SK-N-SH (cell line): ENCODE results near the gene NUMA1. TPM values are rescaled to one million over a fixed set of nuclear protein-coding genes. Genes with fewer than 3 reads are reported as not detected.

Experiments
- CTCF ChIA-PET: fragments of 300-600, 350-600 bp; formaldehyde crosslinking; extraction: SDS; loops from one replicate; lab custom pipeline; 2021; lab: Yijun Ruan, JAX
- POLR2A ChIA-PET: fragments of 350-600 bp; sonication (Branson Sonifier 250); formaldehyde crosslinking; extraction: SDS; loops from one replicate; lab custom pipeline; 2020; ENCODE audit warnings: antibody characterized with exemption, inconsistent platforms; lab: Yijun Ruan, JAX
- DNase-seq: peaks from one replicate; pipeline ENCODE4 v3.0.0; 2012
- H2AFZ ChIP-seq: fragments of 200-600 bp; sonication (generic); 2 replicates; pipeline ENCODE4 v1.8.1; 2016; ENCODE audit warnings: antibody characterized with exemption, mild to moderate bottlenecking, low read depth
- H3F3A ChIP-seq: fragments of 200-600 bp; sonication (generic); replicated peaks from 2 replicates; pipeline ENCODE3; 2016; ENCODE audit warnings: antibody characterized with exemption, mild to moderate bottlenecking; ENCODE audit not compliant: insufficient read depth
- H3K27ac ChIP-seq, 2 experiments: fragments of 200-500 bp in 1 of 2; fragments of 200-600 bp in 1 of 2; sonication (Bioruptor generic) in 1 of 2; sonication (generic), shearing (Covaris generic) in 1 of 2; 2 replicates each; pipeline versions ENCODE4 v1.5.1 to v1.6.1; 2014 to 2016; ENCODE audit warnings: low read depth in 2 of 2, inconsistent platforms in 1 of 2, low read length in 1 of 2, mild to moderate bottlenecking in 1 of 2, mixed read lengths in 1 of 2
- H3K27me3 ChIP-seq: fragments of 200-600 bp; sonication (generic), shearing (Covaris generic); 2 replicates; pipeline ENCODE4 v1.6.1; 2016; ENCODE audit warnings: mixed run types; ENCODE audit not compliant: insufficient read depth
- H3K36me3 ChIP-seq, 2 experiments: fragments of 200-500 bp in 1 of 2; fragments of 200-600 bp in 1 of 2; sonication (Bioruptor generic) in 1 of 2; sonication (generic) in 1 of 2; replicated peaks in 1 of 2; 2 replicates each; pipeline versions ENCODE3 to v1.5.1; 2014 to 2016; ENCODE audit warnings: low read length in 1 of 2, mild to moderate bottlenecking in 1 of 2; ENCODE audit not compliant: insufficient read depth in 2 of 2, control insufficient read depth in 1 of 2
- H3K4me1 ChIP-seq, 2 experiments: fragments of 200-500 bp in 1 of 2; fragments of 200-600 bp in 1 of 2; sonication (Bioruptor generic) in 1 of 2; sonication (generic), shearing (Covaris generic) in 1 of 2; 2 replicates each; pipeline versions ENCODE4 v1.5.1 to v1.6.1; 2014 to 2016; ENCODE audit warnings: low read depth in 1 of 2, low read length in 1 of 2, mixed run types in 1 of 2; ENCODE audit not compliant: insufficient read depth in 2 of 2, control insufficient read depth in 1 of 2
- H3K4me2 ChIP-seq: fragments of 200-600 bp; sonication (generic), shearing (Covaris generic); 2 replicates; pipeline ENCODE4 v1.6.1; 2017; ENCODE audit warnings: mixed run types
- H3K4me3 ChIP-seq, 2 experiments: fragments of 200-500 bp in 1 of 2; fragments of 200-600 bp in 1 of 2; sonication (Bioruptor generic) in 1 of 2; sonication (generic), shearing (Covaris generic) in 1 of 2; 2 replicates each; pipeline versions ENCODE4 v1.5.1 to v1.8.1; 2014 to 2016; ENCODE audit warnings: low read depth in 2 of 2, inconsistent platforms in 1 of 2, low read length in 1 of 2, mild to moderate bottlenecking in 1 of 2, mixed read lengths in 1 of 2, moderate library complexity in 1 of 2
- H3K79me2 ChIP-seq: fragments of 200-600 bp; sonication (generic); 2 replicates; pipeline ENCODE4 v1.8.1; 2017; ENCODE audit warnings: mild to moderate bottlenecking; ENCODE audit not compliant: insufficient read depth
- H3K9ac ChIP-seq: fragments of 200-600 bp; sonication (generic); 2 replicates; pipeline ENCODE4 v1.6.1; 2017; ENCODE audit warnings: mixed run types
- H3K9me2 ChIP-seq: fragments of 200-600 bp; sonication (generic); 2 replicates; pipeline ENCODE4 v1.6.1; 2017; ENCODE audit warnings: mixed run types
- H3K9me3 ChIP-seq: fragments of 200-600 bp; sonication (generic); 2 replicates; pipeline ENCODE4 v1.6.1; 2017; ENCODE audit warnings: mixed run types, mild to moderate bottlenecking, moderate library complexity
- H4K20me1 ChIP-seq: fragments of 200-600 bp; sonication (generic); 2 replicates; pipeline ENCODE4 v1.6.1; 2017; ENCODE audit warnings: mild to moderate bottlenecking, mixed run types; ENCODE audit not compliant: insufficient read depth
- CHD2 ChIP-seq: fragments of 150-350 bp; IDR thresholded peaks from 2 replicates; pipeline ENCODE4 v1.6.1; 2018; ENCODE audit warnings: low read length; ENCODE audit not compliant: partially characterized antibody
- ELF1 ChIP-seq: IDR thresholded peaks from 2 replicates; pipeline ENCODE4 v1.4.0; 2012
- EZH2phosphoT487 ChIP-seq: fragments of 200-600 bp; sonication (generic); IDR thresholded peaks from 2 replicates; pipeline ENCODE4 v1.6.1; 2017; ENCODE audit warnings: low read depth, mixed run types, mild to moderate bottlenecking, antibody characterized with exemption, moderate library complexity, borderline replicate concordance
- GABPA ChIP-seq: IDR thresholded peaks from 2 replicates; pipeline ENCODE4 v1.4.0; 2012; ENCODE audit warnings: low read depth, mild to moderate bottlenecking
- GATA2 ChIP-seq: sonication (generic); formaldehyde crosslinking; IDR thresholded peaks from 2 replicates; pipeline ENCODE4 v1.5.0; 2020; ENCODE audit warnings: mild to moderate bottlenecking, missing genetic modification reagents
- JUND ChIP-seq: IDR thresholded peaks from 2 replicates; pipeline ENCODE4 v1.4.0; 2012
- MEF2A ChIP-seq: IDR thresholded peaks from 2 replicates; pipeline ENCODE4 v1.4.0; 2012; ENCODE audit warnings: low read depth, borderline replicate concordance
- NRF1 ChIP-seq: IDR thresholded peaks from 2 replicates; pipeline ENCODE4 v1.6.1; 2012; ENCODE audit warnings: low read depth, mild to moderate bottlenecking, low read length
- POLR2AphosphoS5 ChIP-seq: IDR thresholded peaks from 2 replicates; pipeline ENCODE4 v1.6.1; 2012; ENCODE audit warnings: low read depth, low read length
- RXRA ChIP-seq: IDR thresholded peaks from 2 replicates; pipeline ENCODE4 v1.4.0; 2012; ENCODE audit warnings: low read depth, mild to moderate bottlenecking, borderline replicate concordance
- SIN3A ChIP-seq: IDR thresholded peaks from 2 replicates; pipeline ENCODE4 v1.6.1; 2012; ENCODE audit warnings: low read depth, mild to moderate bottlenecking, low read length, moderate library complexity, borderline replicate concordance
- TAF1 ChIP-seq: IDR thresholded peaks from 2 replicates; pipeline ENCODE4 v1.6.1; 2012; ENCODE audit warnings: low read depth, mild to moderate bottlenecking, low read length, moderate library complexity, borderline replicate concordance
- TEAD4 ChIP-seq: IDR thresholded peaks from 2 replicates; pipeline ENCODE4 v1.4.0; 2012; ENCODE audit warnings: mild to moderate bottlenecking, borderline replicate concordance; ENCODE audit not compliant: insufficient read depth
- WGBS: methylation state at CpG from one replicate; pipeline ENCODE4 v1.1.6; 2017; ENCODE audit warnings: low lambda C conversion rate; 5-methylcytosine and 5-hydroxymethylcytosine counted together
- polyA plus RNA-seq, 3 experiments: library from polyadenylated mRNA; depleted of rRNA; stranded (reverse); fragments of >200 nt; gene quantifications; 2 replicates each; pipeline ENCODE4 v1.2.3, GENCODE V29; 2012
- TF ChIP-seq, protein P1 (sequence below): IDR thresholded peaks from 2 replicates; pipeline ENCODE4 v1.4.0; 2012; ENCODE audit warnings: low read depth, borderline replicate concordance
- TF ChIP-seq, protein P2 (sequence below): IDR thresholded peaks from 2 replicates; pipeline ENCODE4 v1.4.0; 2012; ENCODE audit warnings: low read depth
- TF ChIP-seq, protein P3 (sequence below): IDR thresholded peaks from 2 replicates; pipeline ENCODE4 v1.4.0; 2012; ENCODE audit warnings: low read depth, borderline replicate concordance
- TF ChIP-seq, protein P4 (sequence below): IDR thresholded peaks from 2 replicates; pipeline ENCODE4 v1.6.1; 2012; ENCODE audit warnings: mild to moderate bottlenecking, low read depth, low read length, moderate library complexity
- TF ChIP-seq, protein P5 (sequence below): fragments of 200-600 bp; sonication (generic); IDR thresholded peaks from 2 replicates; pipeline ENCODE4 v1.6.1; 2017; ENCODE audit warnings: antibody characterized with exemption, mild to moderate bottlenecking, moderate library complexity
- TF ChIP-seq, protein P6 (sequence below): fragments of 150-350 bp; IDR thresholded peaks from 2 replicates; pipeline ENCODE4 v1.6.1; 2016; ENCODE audit warnings: mild to moderate bottlenecking, low read depth, low read length

The NUMA1 gene
- polyA plus RNA-seq, 1 of the 3 experiments (the other 2 are of a cell fraction), result 111 TPM

DNA sequence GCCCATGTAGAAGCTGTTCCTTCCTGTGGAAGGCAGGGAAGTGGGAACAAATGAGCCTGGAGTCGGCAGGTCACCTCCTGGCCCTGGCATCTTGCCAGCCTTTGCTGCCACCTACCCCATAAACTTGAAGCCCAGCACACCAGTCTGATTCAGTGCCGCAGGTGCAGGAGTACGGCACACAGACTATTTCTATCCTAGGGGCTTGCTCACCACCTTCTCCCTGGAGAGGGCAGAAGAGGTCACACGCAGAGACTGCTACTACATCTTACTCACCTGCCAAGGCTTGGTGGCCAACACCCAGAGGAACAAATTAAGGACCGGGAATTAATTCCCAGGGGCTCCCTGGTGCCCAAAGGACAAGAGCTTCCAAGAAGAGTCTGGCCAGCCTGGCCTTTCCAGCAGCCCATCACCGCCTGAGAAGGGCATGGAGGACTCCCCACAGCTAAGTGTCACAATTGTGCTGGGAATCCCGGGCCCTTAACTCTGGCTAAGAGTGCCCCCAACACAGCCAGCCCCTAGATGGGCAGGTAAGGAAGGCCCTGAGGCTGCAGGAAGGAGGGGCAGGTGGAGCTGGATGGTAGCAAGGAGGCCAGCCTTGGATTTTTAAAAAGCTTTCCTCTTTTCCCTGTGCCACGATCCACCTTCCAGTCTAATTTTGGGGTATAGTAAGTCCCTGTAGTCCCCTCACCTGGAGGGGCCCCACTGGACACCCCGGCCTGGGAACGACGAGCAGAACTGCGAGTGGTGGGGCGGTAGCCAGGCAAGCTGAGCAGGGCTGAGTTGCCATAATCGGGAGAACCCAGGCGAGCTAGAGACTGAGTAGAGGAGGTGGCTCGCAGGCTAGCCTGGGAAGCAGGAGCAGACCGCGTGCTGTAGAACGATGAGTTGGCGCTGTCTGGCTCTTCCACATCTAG lies 74.7 kb downstream of the NUMA1 start:
- H3K79me2 ChIP-seq, result no peaks in the 10 kb centered on the region
- CTCF ChIA-PET, result interaction anchor here (0.8 to 2.8 kb wide), 10 partner anchors 9 to 429 kb away, joined by 3 to 11 read pairs (median 4); partner anchors contain the start of gene CLPB
- H3K9me2 ChIP-seq, result no peaks in the 10 kb centered on the region
- TF ChIP-seq GABPA (no peak), RXRA (no peak), EZH2phosphoT487 (no peak), GATA2 (CRISPR knock-in tag) (no peak), SIN3A (no peak), ELF1 (no peak), NRF1 (no peak), TAF1 (no peak), JUND (no peak), TEAD4 (no peak), CHD2 (no peak), MEF2A (no peak), POLR2AphosphoS5 (no peak)
- TF ChIP-seq, protein P1, sequence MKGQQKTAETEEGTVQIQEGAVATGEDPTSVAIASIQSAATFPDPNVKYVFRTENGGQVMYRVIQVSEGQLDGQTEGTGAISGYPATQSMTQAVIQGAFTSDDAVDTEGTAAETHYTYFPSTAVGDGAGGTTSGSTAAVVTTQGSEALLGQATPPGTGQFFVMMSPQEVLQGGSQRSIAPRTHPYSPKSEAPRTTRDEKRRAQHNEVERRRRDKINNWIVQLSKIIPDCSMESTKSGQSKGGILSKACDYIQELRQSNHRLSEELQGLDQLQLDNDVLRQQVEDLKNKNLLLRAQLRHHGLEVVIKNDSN, result no peak
- TF ChIP-seq, protein P2, sequence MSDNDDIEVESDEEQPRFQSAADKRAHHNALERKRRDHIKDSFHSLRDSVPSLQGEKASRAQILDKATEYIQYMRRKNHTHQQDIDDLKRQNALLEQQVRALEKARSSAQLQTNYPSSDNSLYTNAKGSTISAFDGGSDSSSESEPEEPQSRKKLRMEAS, result no peak
- TF ChIP-seq, protein P3, sequence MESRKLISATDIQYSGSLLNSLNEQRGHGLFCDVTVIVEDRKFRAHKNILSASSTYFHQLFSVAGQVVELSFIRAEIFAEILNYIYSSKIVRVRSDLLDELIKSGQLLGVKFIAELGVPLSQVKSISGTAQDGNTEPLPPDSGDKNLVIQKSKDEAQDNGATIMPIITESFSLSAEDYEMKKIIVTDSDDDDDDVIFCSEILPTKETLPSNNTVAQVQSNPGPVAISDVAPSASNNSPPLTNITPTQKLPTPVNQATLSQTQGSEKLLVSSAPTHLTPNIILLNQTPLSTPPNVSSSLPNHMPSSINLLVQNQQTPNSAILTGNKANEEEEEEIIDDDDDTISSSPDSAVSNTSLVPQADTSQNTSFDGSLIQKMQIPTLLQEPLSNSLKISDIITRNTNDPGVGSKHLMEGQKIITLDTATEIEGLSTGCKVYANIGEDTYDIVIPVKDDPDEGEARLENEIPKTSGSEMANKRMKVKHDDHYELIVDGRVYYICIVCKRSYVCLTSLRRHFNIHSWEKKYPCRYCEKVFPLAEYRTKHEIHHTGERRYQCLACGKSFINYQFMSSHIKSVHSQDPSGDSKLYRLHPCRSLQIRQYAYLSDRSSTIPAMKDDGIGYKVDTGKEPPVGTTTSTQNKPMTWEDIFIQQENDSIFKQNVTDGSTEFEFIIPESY, result no peak
- TF ChIP-seq, protein P4, sequence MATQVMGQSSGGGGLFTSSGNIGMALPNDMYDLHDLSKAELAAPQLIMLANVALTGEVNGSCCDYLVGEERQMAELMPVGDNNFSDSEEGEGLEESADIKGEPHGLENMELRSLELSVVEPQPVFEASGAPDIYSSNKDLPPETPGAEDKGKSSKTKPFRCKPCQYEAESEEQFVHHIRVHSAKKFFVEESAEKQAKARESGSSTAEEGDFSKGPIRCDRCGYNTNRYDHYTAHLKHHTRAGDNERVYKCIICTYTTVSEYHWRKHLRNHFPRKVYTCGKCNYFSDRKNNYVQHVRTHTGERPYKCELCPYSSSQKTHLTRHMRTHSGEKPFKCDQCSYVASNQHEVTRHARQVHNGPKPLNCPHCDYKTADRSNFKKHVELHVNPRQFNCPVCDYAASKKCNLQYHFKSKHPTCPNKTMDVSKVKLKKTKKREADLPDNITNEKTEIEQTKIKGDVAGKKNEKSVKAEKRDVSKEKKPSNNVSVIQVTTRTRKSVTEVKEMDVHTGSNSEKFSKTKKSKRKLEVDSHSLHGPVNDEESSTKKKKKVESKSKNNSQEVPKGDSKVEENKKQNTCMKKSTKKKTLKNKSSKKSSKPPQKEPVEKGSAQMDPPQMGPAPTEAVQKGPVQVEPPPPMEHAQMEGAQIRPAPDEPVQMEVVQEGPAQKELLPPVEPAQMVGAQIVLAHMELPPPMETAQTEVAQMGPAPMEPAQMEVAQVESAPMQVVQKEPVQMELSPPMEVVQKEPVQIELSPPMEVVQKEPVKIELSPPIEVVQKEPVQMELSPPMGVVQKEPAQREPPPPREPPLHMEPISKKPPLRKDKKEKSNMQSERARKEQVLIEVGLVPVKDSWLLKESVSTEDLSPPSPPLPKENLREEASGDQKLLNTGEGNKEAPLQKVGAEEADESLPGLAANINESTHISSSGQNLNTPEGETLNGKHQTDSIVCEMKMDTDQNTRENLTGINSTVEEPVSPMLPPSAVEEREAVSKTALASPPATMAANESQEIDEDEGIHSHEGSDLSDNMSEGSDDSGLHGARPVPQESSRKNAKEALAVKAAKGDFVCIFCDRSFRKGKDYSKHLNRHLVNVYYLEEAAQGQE, result no peak
- TF ChIP-seq, protein P5, sequence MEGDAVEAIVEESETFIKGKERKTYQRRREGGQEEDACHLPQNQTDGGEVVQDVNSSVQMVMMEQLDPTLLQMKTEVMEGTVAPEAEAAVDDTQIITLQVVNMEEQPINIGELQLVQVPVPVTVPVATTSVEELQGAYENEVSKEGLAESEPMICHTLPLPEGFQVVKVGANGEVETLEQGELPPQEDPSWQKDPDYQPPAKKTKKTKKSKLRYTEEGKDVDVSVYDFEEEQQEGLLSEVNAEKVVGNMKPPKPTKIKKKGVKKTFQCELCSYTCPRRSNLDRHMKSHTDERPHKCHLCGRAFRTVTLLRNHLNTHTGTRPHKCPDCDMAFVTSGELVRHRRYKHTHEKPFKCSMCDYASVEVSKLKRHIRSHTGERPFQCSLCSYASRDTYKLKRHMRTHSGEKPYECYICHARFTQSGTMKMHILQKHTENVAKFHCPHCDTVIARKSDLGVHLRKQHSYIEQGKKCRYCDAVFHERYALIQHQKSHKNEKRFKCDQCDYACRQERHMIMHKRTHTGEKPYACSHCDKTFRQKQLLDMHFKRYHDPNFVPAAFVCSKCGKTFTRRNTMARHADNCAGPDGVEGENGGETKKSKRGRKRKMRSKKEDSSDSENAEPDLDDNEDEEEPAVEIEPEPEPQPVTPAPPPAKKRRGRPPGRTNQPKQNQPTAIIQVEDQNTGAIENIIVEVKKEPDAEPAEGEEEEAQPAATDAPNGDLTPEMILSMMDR, result no peak
- TF ChIP-seq, protein P6, sequence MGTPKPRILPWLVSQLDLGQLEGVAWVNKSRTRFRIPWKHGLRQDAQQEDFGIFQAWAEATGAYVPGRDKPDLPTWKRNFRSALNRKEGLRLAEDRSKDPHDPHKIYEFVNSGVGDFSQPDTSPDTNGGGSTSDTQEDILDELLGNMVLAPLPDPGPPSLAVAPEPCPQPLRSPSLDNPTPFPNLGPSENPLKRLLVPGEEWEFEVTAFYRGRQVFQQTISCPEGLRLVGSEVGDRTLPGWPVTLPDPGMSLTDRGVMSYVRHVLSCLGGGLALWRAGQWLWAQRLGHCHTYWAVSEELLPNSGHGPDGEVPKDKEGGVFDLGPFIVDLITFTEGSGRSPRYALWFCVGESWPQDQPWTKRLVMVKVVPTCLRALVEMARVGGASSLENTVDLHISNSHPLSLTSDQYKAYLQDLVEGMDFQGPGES, result no peak
- H3F3A ChIP-seq, result peaks cover 59% of the 10 kb centered on the region
- H3K4me2 ChIP-seq, result no peak overlapping the region
- peak overlapping the region in 1 of 2 experiments; percentile 50; a peak in 1 of 4 replicates for H3K27ac ChIP-seq
- peaks cover 45% of the 10 kb centered on the region for H4K20me1 ChIP-seq
- no peak for DNase-seq
- H3K4me1 ChIP-seq, result no peaks in the 10 kb centered on the region; a peak in 1 of 4 replicates
- peaks cover 38 to 95% of the 10 kb centered on the region in 2 experiments for H3K36me3 ChIP-seq
- no peak overlapping the region for H2AFZ ChIP-seq
- H3K9me3 ChIP-seq, result no peaks in the 10 kb centered on the region
- 91% methylated on average over 18 of the region's 20 CpGs for WGBS
- no peak overlapping the region for H3K9ac ChIP-seq
- H3K27me3 ChIP-seq, result no peaks in the 10 kb centered on the region
- POLR2A ChIA-PET, result interaction anchor here (1.0 to 2.4 kb wide), 3 partner anchors 9 to 13 kb away, joined by 3 to 7 read pairs (median 4); no protein-coding TSS in a partner anchor
- H3K4me3 ChIP-seq, result no peak overlapping the region
